22Rv1 (cell line): Measurements from ENCODE around the gene OTUB2.

ENCODE experiments used
- H3K27ac ChIP-seq: fragments of 450-650 bp; 2 replicates; pipeline ENCODE4 v1.5.1; 2017
- CTCF ChIP-seq: fragments of 450-650 bp; IDR thresholded peaks from 2 replicates; pipeline ENCODE4 v1.5.1; 2017; ENCODE audit warnings: mild to moderate bottlenecking
- ZFX ChIP-seq: fragments of 450-650 bp; IDR thresholded peaks from 2 replicates; pipeline ENCODE4 v1.6.1; 2017; ENCODE audit warnings: antibody characterized with exemption, borderline replicate concordance

Gene OTUB2

GRCh38 chr14:94036313-94037167 is 10.4 kb downstream of the OTUB2 start:
- H3K27ac ChIP-seq, result no peak overlapping the region

GRCh38 chr14:94037954-94038353 is 11.8 kb downstream of the OTUB2 start:
- TF ChIP-seq CTCF (no peak), ZFX (no peak)
- no peak overlapping the region for H3K27ac ChIP-seq

More at GRCh38 chr14:94036313-94037167, 10.4 kb downstream of the OTUB2 start:
- TF ChIP-seq ZFX, result no peak
- peak; percentile 87 for TF ChIP-seq CTCF

GRCh38 chr14:94038510-94038909 is 12.4 kb downstream of the OTUB2 start:
- TF ChIP-seq ZFX, result no peak
- TF ChIP-seq CTCF, result no peak
- H3K27ac ChIP-seq, result no peak overlapping the region

- TF ChIP-seq CTCF (no peak), ZFX (no peak)
- H3K27ac ChIP-seq, result no peak overlapping the region
Observed at GRCh38 chr14:94038921-94039629, 12.9 kb downstream of the OTUB2 start.

- TF ChIP-seq ZFX (no peak), CTCF (no peak)
- H3K27ac ChIP-seq, result no peak overlapping the region
Observed at GRCh38 chr14:94040247-94040646, 14.1 kb downstream of the OTUB2 start.

GRCh38 chr14:94040796-94041195 is 14.7 kb downstream of the OTUB2 start:
- no peak overlapping the region for H3K27ac ChIP-seq

More at GRCh38 chr14:94040796-94041195, 14.7 kb downstream of the OTUB2 start:
- TF ChIP-seq CTCF, result no peak
